Fibroblast of lung (primary cell): ENCODE measurements around the gene SPIRE1.

Experiments used
- CTCF ChIP-seq, 2 donors: IDR thresholded peaks in 1 of 2; conservative IDR thresholded peaks in 1 of 2; 1 replicate in 1 of 2; 2 replicates in 1 of 2; pipeline ENCODE4 v1.5.1; 2011 to 2012; ENCODE audit warnings: low read length in 2 of 2, control low read depth in 1 of 2, inconsistent platforms in 1 of 2, low read depth in 1 of 2, mild to moderate bottlenecking in 1 of 2
- EZH2 ChIP-seq: IDR thresholded peaks from 2 replicates; pipeline ENCODE4 v1.5.1; 2012; ENCODE audit warnings: low read length, control low read depth, mild to moderate bottlenecking; ENCODE audit errors: missing control alignments

- TF ChIP-seq EZH2 (no peak), CTCF (conservative IDR thresholded peaks at IDR 0.05 in 1 of 2, IDR thresholded peaks at IDR 0.05 in 1 of 2; ENCODE audit: low read depth in 1 of 2, low read length in 2 of 2) (no peak)
These were observed 10.1 kb downstream of the SPIRE1 start for GRCh38 chr18:12647773-12648172.
